GM10248 (cell line): ENCODE results near the gene SLC37A1.
A peak's percentile ranks its signal among the peaks of the same experiment; 100 is the strongest.

ENCODE experiments used
- CTCF ChIA-PET: fragments of 300-600 bp; sonication (Branson Sonifier 250); formaldehyde crosslinking; extraction: SDS; loops from one replicate; lab custom pipeline; 2021; ENCODE audit warnings: antibody characterized with exemption; lab: Yijun Ruan, JAX
- POLR2A ChIA-PET: fragments of 350-650 bp; sonication (Branson Sonifier 250); formaldehyde crosslinking; extraction: SDS; loops from one replicate; lab custom pipeline; 2020; ENCODE audit warnings: antibody characterized with exemption; lab: Yijun Ruan, JAX
- DNase-seq: peaks from one replicate; pipeline ENCODE4 v3.0.0; 2012; ENCODE audit errors: extremely low spot score
- CTCF ChIP-seq: IDR thresholded peaks from 2 replicates; pipeline ENCODE4 v1.5.1; 2012; ENCODE audit warnings: mild to moderate bottlenecking, low read depth; ENCODE audit errors: extremely low read depth, missing control alignments, control extremely low read depth

The SLC37A1 gene

GRCh38 chr21:42525676-42526378 is 12.2 kb downstream of the SLC37A1 start:
- POLR2A ChIA-PET: interaction anchor here (2.5 kb wide), 1 partner anchor 11 kb away, joined by 6 read pairs; no protein-coding TSS in a partner anchor
- CTCF ChIA-PET: interaction anchor here (1.1 to 4.1 kb wide), 6 partner anchors 11 to 380 kb away, joined by 3 to 19 read pairs (median 3); no protein-coding TSS in a partner anchor

GRCh38 chr21:42526379-42526727 is 12.7 kb downstream of the SLC37A1 start:
- CTCF ChIA-PET: interaction anchor here (1.1 to 4.1 kb wide), 4 partner anchors 11 to 381 kb away, joined by 3 to 19 read pairs (median 3); no protein-coding TSS in a partner anchor
- DNase-seq: no peak
- POLR2A ChIA-PET: no interaction called here
- no peak for TF ChIP-seq CTCF

More at GRCh38 chr21:42525676-42526378, 12.2 kb downstream of the SLC37A1 start:
- TF ChIP-seq CTCF: no peak
- DNase-seq: no peak

DNA sequence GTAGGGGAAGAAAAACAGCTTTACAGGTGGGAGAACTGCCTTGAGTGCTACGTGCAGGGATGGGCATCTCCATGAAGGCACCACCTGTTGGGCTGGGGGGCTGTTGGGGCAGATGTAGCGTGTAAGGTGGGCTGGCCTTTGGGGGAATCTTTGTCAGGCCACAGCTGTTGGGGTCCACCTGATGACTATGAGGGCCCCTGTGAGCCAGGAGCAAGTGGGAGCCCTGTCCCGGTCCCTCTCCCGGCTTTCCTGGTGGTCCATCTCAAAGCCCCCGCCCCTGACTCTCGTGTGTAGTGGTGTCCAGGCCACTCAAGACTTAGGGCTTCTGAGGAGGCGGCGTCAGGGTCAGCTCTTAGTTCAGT is 13.5 kb downstream of the SLC37A1 start:
- ChIA-PET POLR2A (interaction anchor here (0.8 kb wide), 1 partner anchor 9 kb away, joined by 3 read pairs; no protein-coding TSS in a partner anchor), CTCF (interaction anchor here (1.1 to 4.1 kb wide), 3 partner anchors 10 to 381 kb away, joined by 3 to 19 read pairs (median 4); no protein-coding TSS in a partner anchor)
- no peak for DNase-seq
- no peak for TF ChIP-seq CTCF

- peak; percentile 54 for DNase-seq
- TF ChIP-seq CTCF: no peak
- POLR2A ChIA-PET: interaction anchor here (0.8 kb wide), 1 partner anchor 8 kb away, joined by 3 read pairs; no protein-coding TSS in a partner anchor
- CTCF ChIA-PET: interaction anchor here (0.7 to 4.1 kb wide), 3 partner anchors 10 to 482 kb away, joined by 3 to 19 read pairs (median 4); no protein-coding TSS in a partner anchor
Measured at GRCh38 chr21:42527489-42528158, 14.0 kb downstream of the SLC37A1 start.

- CTCF ChIA-PET: no interaction called here
- TF ChIP-seq CTCF: no peak
- DNase-seq: no peak
- POLR2A ChIA-PET: no interaction called here
Measured at GRCh38 chr21:42530167-42530518, 16.5 kb downstream of the SLC37A1 start.

DNA sequence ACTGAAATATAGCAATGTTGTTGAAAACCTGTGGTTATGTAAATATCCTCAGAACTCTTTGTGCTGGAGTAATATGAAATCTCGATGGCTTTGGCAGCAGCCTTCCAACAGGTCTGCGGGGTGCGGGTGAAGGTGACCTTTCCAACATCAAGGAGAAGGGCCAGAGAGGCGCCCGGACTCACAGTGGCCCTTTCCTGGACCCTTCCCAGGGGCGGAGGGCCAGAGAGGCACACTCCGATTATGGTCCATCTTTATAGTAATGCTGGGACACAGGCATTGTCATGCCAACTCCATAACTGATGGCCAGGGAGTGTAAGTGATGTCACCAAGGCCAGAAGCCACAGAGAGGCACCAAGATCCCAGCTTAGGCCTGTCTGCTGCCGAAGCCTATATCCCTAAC is 18.1 kb downstream of the SLC37A1 start:
- ChIA-PET POLR2A (no interaction called here), CTCF (interaction anchor here (2.1 kb wide), 1 partner anchor 8 kb away, joined by 6 read pairs; no protein-coding TSS in a partner anchor)
- DNase-seq: no peak
- no peak for TF ChIP-seq CTCF
